ENCODE results near the gene PSMD9. TPM values are rescaled to one million over a fixed set of nuclear protein-coding genes. Genes with fewer than 3 reads are reported as not detected.

Gene PSMD9
- total and polyA plus RNA-seq, 9 donors: 24.4 to 58.7 (median 35.5) TPM

DNA sequence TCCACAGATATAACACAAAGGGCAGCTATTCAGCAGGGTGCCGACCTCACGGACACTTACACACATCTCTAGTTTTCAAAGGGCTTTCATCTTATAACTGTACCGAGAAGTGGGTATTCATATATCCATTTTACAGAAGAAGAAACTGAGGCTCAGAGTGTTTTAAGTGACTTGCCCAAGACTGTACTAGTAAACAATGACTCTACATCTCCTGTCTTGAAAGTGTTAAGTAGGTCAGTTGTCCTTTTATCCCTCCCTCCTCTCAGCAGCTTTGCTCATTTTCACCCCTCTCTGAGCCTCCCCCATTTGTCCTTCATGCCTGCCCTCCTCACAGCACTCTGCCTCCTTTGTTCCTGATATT lies 43.6 kb downstream of the PSMD9 start:
- intact Hi-C loops (cut with DNase I): no loop called here
- no peaks in the 10 kb centered on the region for H3K27me3 ChIP-seq
- no peaks in the 10 kb centered on the region for H3K36me3 ChIP-seq
- DNase-seq: no peak
- WGBS, 3 donors: 71 to 87% (median 82%) methylated on average over 3 of the region's 3 CpGs
- no peak overlapping the region for H3K27ac ChIP-seq
- H3K9me3 ChIP-seq: no peaks in the 10 kb centered on the region
- no peak overlapping the region for H3K4me3 ChIP-seq
- H3K4me1 ChIP-seq (ENCODE audit: insufficient read depth): no peaks in the 10 kb centered on the region
- TF ChIP-seq, protein P1, sequence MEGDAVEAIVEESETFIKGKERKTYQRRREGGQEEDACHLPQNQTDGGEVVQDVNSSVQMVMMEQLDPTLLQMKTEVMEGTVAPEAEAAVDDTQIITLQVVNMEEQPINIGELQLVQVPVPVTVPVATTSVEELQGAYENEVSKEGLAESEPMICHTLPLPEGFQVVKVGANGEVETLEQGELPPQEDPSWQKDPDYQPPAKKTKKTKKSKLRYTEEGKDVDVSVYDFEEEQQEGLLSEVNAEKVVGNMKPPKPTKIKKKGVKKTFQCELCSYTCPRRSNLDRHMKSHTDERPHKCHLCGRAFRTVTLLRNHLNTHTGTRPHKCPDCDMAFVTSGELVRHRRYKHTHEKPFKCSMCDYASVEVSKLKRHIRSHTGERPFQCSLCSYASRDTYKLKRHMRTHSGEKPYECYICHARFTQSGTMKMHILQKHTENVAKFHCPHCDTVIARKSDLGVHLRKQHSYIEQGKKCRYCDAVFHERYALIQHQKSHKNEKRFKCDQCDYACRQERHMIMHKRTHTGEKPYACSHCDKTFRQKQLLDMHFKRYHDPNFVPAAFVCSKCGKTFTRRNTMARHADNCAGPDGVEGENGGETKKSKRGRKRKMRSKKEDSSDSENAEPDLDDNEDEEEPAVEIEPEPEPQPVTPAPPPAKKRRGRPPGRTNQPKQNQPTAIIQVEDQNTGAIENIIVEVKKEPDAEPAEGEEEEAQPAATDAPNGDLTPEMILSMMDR (IDR thresholded peaks at IDR 0.05): no peak
- TF ChIP-seq EP300 (IDR thresholded peaks at IDR 0.05) (no peak), POLR2A (IDR thresholded peaks at IDR 0.05) (no peak)

GRCh38 chr12:121932914-121933521 lies 44.4 kb downstream of the PSMD9 start:
- Histone ChIP-seq H3K36me3 (no peaks in the 10 kb centered on the region), H3K4me3 (no peak overlapping the region)
- intact Hi-C loops (cut with DNase I): no loop called here

GRCh38 chr12:121933522-121934308 lies 45.1 kb downstream of the PSMD9 start:
- Histone ChIP-seq H3K9me3 (no peaks in the 10 kb centered on the region), H3K27me3 (no peaks in the 10 kb centered on the region), H3K36me3 (no peaks in the 10 kb centered on the region), H3K4me1 (ENCODE audit: insufficient read depth) (no peaks in the 10 kb centered on the region), H3K4me3 (no peak overlapping the region), H3K27ac (no peak overlapping the region)
- 90 to 93% (median 93%) methylated on average over 17 of the region's 17 CpGs for WGBS, 3 donors
- DNase-seq: no peak
- TF ChIP-seq EP300 (IDR thresholded peaks at IDR 0.05): no peak
- TF ChIP-seq, protein P1 (IDR thresholded peaks at IDR 0.05): no peak
- no peak for TF ChIP-seq POLR2A (IDR thresholded peaks at IDR 0.05)
- intact Hi-C loops (cut with DNase I): no loop called here

More at GRCh38 chr12:121932914-121933521, 44.4 kb downstream of the PSMD9 start:
- WGBS, 3 donors: 75 to 82% (median 80%) methylated on average over 4 of the region's 4 CpGs
- no peaks in the 10 kb centered on the region for H3K4me1 ChIP-seq (ENCODE audit: insufficient read depth)
- DNase-seq: no peak
- H3K27ac ChIP-seq: no peak overlapping the region
- no peaks in the 10 kb centered on the region for H3K9me3 ChIP-seq
- TF ChIP-seq POLR2A (IDR thresholded peaks at IDR 0.05): no peak
- TF ChIP-seq, protein P1 (IDR thresholded peaks at IDR 0.05): no peak
- no peak for TF ChIP-seq EP300 (IDR thresholded peaks at IDR 0.05)
- H3K27me3 ChIP-seq: no peaks in the 10 kb centered on the region

DNA sequence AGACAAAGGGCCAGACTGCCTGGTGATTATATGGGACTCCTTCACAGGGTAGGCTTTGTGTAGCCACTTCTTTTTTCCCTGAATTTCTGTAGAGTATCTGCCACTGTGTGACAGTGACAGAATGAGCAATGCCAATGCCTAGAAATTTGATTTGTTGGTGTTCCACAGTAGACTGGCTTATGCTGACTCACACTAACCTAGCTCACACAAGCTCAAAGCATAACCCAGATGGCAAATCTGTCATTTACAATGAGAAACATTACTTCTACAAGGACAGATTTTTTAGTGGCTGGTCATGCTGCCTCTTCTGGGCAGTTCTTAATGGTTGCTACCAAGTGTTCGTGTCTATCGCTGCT lies 45.7 kb downstream of the PSMD9 start:
- intact Hi-C loops (cut with DNase I): no loop called here
- Histone ChIP-seq H3K36me3 (no peaks in the 10 kb centered on the region), H3K9me3 (no peaks in the 10 kb centered on the region), H3K27me3 (no peaks in the 10 kb centered on the region), H3K4me3 (no peak overlapping the region), H3K27ac (no peak overlapping the region), H3K4me1 (ENCODE audit: insufficient read depth) (no peaks in the 10 kb centered on the region)
- TF ChIP-seq, protein P1 (IDR thresholded peaks at IDR 0.05): no peak
- TF ChIP-seq EP300 (IDR thresholded peaks at IDR 0.05) (no peak), POLR2A (IDR thresholded peaks at IDR 0.05) (no peak)
- WGBS, 3 donors: 92 to 98% (median 97%) methylated on average over 2 of the region's 2 CpGs
- DNase-seq: no peak

Data from ovary (tissue), 9 donors.